ENCODE data around the gene RUNDC1.
"Not testable (repeated sequence)": the region's sequence is repeated elsewhere in the genome, so short reads cannot be mapped to it uniquely, and the experiment has no call there.

Gene RUNDC1

GRCh38 chr17:42980274-42980765, at the start of gene RUNDC1:
TSS of gene RUNDC1 (plus strand) at chr17:42980565. CDS start at chr17:42980577, 12 bp downstream.
- DNase-seq, result peak; percentile 79

DNA sequence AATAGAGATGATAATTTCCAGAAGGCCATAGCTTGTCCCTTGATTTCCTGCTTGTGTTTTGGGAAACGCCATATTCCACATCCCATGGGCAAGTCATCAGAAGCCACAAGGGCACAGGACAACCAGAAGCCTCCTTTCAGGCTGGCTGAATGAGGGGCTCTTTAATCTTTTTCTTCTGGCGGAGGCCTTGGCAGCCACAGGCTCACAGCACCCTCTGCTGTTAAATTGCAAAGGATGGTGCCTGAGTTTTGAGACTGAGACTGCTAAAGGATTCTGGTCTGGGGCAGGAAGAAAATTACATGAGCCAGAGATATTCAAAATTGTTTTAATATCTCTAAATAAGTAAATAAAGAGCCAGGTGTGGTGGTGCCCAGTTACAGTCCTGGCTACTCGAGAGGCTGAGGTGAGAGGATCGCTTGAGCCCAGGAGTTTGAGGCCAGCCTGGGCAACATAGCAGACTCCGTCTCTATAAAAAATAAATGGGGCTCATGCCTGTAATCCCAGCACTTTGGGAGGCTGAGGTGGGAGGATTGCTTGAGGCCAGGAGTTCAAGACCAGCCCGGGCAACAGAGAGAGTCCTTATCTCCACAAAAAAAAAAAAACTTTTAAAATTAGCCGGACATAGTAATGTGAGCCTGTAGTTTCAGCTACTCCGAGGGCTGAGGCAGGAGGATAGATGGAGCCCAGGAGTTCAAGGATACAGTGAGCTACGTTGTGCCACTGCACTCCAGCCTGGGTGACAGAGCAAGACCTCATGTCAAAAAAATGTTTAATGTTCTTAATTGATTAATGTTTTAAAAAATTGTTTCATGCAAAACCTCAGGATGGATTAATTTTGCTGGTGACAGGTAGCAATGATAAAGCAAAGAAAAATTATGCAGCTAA, 42.4 kb upstream of the RUNDC1 start:
- DNase-seq, result peak; percentile 37

- DNase-seq, result no peak
Observed at GRCh38 chr17:42944211-42944610, 36.2 kb upstream of the RUNDC1 start.

DNA sequence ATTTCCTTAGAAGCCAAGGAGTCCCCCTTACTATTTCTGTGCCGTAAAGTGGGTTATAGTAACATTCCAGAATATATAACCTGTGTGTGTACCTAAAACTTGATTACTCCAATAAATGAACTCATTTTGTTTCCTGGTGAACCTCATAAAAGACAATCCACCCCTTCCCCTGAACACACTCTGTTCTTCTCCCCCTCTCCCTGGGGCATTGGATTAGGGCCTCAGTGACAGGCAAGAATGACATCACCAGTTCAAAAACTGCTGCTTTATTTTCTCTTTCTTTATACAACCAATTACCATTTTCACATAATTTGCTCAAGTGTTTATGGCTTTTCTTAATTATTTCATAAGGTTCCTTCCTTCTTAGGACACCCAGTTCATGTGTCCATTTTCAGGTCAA, 33.6 kb upstream of the RUNDC1 start:
- no peak for DNase-seq

DNA sequence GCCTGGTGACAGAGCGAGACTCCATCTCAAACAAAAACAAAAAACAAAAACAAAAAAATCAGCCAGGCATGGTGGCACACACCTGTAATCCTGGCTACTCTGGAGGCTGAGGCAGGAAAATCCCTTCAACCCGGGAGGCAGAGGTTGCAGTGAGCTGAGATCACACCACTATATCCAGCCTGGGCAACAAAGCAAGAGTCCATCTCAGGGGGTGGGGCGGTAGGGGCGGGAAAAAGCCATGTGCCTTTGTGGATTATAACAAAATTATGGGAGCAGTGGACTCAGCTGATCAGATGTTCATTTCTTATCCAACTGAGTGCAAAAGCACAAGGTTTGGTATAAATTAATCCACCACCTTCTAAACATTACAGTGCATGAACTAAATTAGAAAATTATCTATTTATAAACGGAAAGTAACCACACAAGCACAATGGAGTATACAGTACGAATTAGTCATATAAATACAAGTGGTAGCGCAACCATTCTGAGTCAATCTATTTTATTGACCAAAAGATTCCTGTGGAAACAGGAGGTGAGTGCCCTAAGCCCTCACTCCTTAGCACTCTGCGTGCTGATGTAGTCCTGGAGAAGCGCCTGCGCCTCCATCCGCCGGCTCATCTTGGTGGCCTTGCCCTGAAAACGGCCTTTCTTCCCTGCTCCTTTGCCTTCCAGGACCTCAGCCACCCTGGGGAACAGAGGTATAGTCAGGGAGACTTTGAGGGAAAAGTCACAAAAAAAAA, 30.2 kb upstream of the RUNDC1 start:
- no peak for DNase-seq

DNA sequence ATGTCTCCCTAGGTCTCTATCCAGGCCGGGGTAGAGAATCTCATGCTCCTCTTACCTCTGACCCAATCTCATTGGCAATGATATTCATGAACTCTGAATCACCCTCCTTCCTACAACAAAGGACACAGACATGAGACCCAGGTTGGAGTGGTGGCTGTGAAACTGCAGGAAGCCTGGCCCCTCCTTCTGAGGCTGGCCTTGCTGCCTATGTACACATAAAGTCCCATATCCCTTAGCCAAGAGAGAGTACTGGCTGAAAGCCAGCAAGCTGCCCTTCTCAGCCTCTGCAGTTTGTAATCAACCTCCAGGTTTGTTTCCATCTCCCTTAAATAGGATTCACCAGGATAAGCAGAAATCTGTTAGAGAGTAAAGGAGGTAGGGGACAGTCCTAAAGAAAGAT, 26.7 kb upstream of the RUNDC1 start:
- no peak for DNase-seq

GRCh38 chr17:42964161-42964932, 16.0 kb upstream of the RUNDC1 start, which contains the start of gene AARSD1:
TSS of gene AARSD1 (minus strand) at chr17:42964454. CDS start at chr17:42964440, 14 bp downstream.
- DNase-seq, result peak; percentile 89

GRCh38 chr17:42967925-42968324, 12.4 kb upstream of the RUNDC1 start:
- DNase-seq, result no peak

DNA sequence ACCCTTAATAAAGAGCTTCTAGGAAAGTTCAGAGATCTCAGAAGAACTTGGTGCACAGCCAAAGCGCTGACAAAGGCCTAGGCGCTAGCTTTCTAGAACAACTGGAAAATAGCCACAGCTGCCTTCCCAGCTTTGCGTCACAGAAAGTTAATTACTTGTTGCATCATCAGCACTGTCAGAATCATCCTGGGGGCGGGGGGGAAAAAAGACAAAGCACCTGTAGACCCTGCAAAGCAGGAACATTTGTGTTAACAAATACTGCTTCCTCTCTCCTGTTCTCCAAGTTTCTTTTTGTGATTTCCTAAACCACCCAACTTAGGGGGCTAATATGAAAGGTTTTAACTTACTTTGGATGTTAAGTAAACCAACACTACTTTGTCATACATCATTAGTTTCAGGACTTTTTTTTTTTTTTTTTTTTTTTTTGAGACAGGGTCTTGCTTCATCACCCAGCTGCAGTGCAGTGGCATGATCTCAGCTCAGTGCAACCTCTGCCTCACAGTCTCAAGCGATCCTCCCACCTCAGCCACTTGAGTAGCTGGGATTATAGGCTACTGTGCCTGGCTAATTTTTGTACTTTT, 11.3 kb upstream of the RUNDC1 start:
- DNase-seq, result no peak

- DNase-seq, result no peak
Observed at GRCh38 chr17:42971589-42971988, 8.8 kb upstream of the RUNDC1 start.

DNA sequence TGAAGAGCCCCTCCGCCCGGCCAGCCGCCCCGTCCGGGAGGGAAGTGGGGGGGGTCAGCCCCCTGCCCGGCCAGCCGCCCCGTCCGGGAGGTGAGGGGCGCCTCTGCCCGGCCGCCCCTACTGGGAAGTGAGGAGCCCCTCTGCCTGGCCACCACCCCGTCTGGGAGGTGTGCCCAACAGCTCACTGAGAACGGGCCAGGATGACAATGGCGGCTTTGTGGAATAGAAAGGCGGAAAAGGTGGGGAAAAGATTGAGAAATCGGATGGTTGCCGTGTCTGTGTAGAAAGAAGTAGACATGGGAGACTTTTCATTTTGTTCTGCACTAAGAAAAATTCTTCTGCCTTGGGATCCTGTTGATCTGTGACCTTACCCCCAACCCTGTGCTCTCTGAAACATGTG, 7.0 kb upstream of the RUNDC1 start:
- DNase-seq, result not testable (repeated sequence)

DNA sequence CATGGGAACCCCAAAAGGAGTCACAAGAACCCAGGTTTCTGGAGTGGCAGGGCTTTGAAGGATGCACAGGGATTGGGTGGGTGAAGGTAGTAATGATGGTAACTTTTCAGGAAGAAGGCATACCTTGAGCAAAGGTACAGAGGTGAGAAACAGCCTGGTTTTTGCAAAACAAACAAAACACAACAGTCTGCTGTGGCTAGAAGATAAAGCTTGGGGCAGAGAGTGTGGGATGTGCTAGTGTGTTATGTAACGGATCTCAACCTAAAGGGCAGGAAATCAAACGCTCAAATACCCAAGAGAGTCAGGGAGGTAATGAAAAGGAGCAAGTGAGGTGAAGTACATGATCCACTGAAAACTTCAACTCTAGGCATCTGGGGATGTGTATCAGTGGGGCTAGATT, 5.1 kb upstream of the RUNDC1 start:
- no peak for DNase-seq

DNA sequence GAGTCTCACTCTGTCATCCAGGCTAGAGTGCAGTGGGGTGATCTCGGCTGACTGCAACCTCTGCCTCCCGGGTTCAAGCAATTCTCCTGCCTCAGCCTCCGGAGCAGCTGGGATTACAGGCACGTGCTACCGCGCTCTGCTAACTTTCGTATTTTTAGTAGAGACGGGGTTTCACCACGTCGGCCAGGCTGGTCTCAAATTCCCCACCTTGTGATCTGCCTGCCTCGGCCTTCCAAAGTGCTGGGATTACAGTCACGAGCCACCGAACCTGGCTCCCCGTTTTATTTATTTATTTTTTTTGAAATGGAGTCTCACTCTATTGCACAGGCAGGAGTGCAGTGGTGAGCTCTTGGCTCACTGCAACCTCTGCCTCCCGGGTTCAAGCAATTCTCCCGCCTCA, 4.7 kb upstream of the RUNDC1 start:
- DNase-seq, result not testable (repeated sequence)

DNA sequence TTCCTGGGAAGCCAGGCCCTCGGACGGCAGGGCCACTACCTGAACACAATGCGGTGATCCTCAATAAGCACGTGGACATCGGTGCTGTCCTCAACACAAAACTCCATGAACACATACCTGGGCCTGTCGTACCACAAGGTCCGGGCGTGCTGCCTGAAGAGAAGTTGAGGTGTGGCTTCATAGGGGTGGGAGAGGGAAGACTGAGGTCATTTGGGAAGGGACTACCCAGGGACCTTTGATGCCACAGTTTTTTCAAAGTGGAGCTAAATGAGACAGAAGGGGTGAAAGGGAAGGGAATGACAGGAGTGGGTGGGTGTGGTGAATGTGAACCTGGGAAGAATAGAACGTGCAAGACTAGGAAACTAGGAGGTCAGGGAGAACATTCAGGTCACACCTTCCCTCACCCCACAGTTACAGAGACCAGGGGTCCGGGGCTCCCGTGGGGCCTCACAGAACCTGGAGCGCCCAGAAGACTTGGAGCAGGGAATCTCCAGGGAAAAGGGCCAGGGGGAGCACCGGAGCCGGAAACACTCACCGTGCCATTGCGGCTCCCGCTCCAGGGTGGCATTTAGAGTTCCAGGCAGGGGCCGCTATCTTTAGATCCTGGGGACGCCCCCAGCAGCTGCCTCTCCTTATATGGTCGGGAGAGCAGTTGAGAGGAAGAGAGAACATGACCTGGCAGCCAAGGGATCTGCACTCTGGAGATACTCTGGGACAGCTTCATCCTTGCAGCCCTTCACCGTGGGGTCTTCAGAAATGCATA, 673 bp upstream of the RUNDC1 start, which contains the start of gene PTGES3L:
PTGES3L (minus strand) TSS at position 570 of the 763 bp plus-strand sequence; CDS start at position 543, 27 bp downstream.
- DNase-seq, result no peak

DNA sequence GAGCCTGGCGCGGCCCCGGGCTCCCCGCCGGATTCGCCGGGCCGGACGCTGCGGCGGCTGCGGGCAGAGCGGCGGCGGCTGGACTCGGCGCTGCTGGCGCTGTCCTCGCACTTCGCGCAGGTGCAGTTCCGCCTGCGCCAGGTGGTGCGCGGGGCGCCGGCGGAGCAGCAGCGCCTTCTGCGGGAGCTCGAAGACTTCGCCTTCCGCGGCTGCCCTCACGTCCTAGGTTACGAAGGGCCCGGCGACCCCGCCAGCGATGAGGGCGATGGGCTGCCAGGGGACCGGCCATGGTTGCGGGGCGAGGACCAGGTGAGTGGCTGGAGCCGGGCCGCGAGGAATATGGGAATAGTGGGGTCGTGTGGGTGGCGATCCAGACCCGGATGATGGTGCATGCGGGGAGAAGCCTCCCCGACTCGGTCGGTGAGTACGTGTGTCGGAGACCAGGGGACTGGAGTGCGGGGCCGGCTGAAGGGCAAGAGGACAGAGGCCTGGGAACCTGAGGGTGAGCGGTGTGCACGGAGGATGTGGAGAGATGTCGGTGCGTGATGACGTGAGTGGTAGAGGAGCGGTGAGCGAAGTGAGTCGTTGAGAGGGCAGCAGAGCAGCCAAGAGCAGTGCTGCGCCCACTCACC, 517 bp downstream of the RUNDC1 start:
- peak; percentile 52 for DNase-seq

DNA sequence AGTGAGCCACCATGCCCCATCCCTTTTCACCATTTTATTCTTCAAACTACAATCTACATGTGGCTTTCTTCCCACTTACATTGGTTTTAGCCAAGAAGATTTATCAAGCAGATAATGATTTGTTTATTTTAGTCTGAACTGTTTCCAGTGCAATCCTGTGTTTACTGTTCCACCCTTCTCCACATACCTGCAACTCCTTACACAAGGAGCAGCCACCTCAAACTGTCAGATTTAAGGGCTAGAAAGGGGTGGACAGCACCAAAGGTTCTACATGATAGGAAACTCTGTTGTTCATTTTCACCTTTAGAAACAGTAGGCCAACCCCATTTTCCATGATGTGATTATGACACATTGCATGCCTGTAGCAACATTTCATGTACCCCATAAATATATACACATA, 1.9 kb downstream of the RUNDC1 start:
- DNase-seq, result no peak

GRCh38 chr17:42985225-42985624, 4.9 kb downstream of the RUNDC1 start:
- DNase-seq, result no peak

GRCh38 chr17:42989141-42989540, 8.8 kb downstream of the RUNDC1 start:
- DNase-seq, result no peak

DNA sequence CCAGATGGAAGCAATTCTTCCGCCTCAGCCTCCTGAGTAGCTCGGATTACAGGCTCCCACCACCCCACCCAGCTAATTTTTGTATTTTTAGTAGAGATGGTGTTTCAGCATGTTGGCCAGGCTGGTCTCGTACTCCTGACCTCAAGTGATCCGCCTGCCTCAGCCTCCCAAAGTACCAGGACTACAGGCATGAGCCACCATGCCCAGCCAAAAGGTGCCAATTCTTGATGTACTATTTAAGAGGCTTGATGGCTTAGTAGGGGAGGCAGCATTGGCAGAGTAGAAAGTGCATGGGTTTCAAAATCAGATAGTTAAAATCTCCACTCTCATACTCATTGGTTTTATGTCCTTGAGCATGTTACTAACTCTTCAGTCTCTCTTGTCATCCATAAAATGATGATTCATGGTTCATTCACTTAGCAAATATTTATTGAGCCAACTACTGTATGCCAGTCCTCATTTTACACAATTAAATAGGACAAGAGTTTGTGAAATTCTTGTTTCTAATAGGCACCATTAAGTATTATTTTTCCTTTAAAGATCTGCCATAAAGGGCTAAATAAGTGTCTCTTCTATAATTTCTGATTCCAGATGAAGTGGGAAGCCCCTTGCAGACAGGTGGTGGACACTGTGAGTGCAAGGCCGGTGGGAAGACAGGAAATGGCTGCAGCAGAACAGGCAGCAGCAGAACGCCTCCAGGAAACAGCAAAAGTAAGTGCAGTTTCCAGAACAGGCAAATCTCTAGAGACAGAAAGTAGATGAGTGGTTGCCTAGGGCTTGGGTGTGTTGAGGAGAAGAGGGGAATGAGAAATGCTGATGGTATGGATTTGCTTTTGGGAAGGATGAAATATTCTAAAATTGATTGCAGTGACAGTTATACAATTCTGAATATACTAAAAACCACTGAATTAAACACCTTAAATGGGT, 9.6 kb downstream of the RUNDC1 start:
- DNase-seq, result no peak

DNA sequence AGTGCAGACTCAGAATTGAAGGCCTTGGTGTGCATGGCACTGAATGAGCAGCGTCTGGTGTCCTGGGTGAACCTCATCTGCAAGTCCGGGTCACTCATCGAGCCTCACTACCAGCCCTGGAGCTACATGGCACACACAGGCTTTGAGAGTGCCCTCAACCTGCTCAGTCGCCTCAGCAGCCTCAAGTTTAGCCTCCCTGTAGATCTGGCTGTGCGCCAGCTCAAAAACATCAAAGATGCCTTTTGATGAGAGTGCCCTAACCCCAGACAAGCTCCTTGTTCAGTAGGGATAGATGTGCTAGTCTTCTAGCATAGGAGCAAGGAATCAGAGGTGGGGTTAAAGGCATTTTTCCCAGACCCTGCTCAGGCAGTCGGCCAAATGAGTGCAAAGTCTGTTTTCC, 11.1 kb downstream of the RUNDC1 start:
- no peak for DNase-seq
